Activated naive CD8-positive, alpha-beta T cell treated with anti-CD3 and anti-CD28 coated beads, Interleukin-2, amount 50 U/mL, for 24 hours (primary cell): ENCODE data around the gene SERAC1.

ENCODE experiments used
- ATAC-seq: fragments of 150-1000 bp; cut with Tn5 transposase; one replicate; pipeline ENCODE4 v1.10.0; 2021
- DNase-seq: peaks from one replicate; pipeline ENCODE4 v3.0.0; 2021
- H3K27ac Mint-ChIP-seq: one replicate; pipeline ENCODE4 v1.8.0; 2021; ENCODE audit warnings: mild to moderate bottlenecking, mixed read lengths
- H3K27me3 Mint-ChIP-seq: one replicate; pipeline ENCODE4 v1.8.0; 2021; ENCODE audit warnings: mixed read lengths
- H3K36me3 Mint-ChIP-seq: one replicate; pipeline ENCODE4 v1.8.0; 2021; ENCODE audit warnings: low read depth, mixed read lengths
- H3K4me1 Mint-ChIP-seq: one replicate; pipeline ENCODE4 v1.8.0; 2021; ENCODE audit warnings: mixed read lengths
- H3K4me3 Mint-ChIP-seq: one replicate; pipeline ENCODE4 v1.8.0; 2021; ENCODE audit warnings: mild to moderate bottlenecking, moderate library complexity, mixed read lengths
- H3K9me3 Mint-ChIP-seq: one replicate; pipeline ENCODE4 v1.8.0; 2021; ENCODE audit warnings: mixed read lengths

SERAC1 gene

GRCh38 chr6:158085261-158086053 is 82.6 kb downstream of the SERAC1 start:
- no peak overlapping the region for H3K4me3 Mint-ChIP-seq
- H3K36me3 Mint-ChIP-seq, result peaks cover 44% of the 10 kb centered on the region
- no peak for ATAC-seq
- no peaks in the 10 kb centered on the region for H3K4me1 Mint-ChIP-seq
- no peak for DNase-seq
- H3K27ac Mint-ChIP-seq, result no peak overlapping the region
- no peaks in the 10 kb centered on the region for H3K9me3 Mint-ChIP-seq
- H3K27me3 Mint-ChIP-seq, result no peaks in the 10 kb centered on the region

GRCh38 chr6:158083455-158084325 is 84.4 kb downstream of the SERAC1 start:
- no peak overlapping the region for H3K4me3 Mint-ChIP-seq
- H3K27ac Mint-ChIP-seq, result no peak overlapping the region
- H3K27me3 Mint-ChIP-seq, result no peaks in the 10 kb centered on the region
- no peaks in the 10 kb centered on the region for H3K4me1 Mint-ChIP-seq
- peaks cover 42% of the 10 kb centered on the region for H3K36me3 Mint-ChIP-seq
- ATAC-seq, result no peak
- H3K9me3 Mint-ChIP-seq, result no peaks in the 10 kb centered on the region
- DNase-seq, result no peak

GRCh38 chr6:158081657-158081935 is 86.5 kb downstream of the SERAC1 start:
- Mint-ChIP-seq H3K4me1 (no peaks in the 10 kb centered on the region), H3K36me3 (peaks cover 43% of the 10 kb centered on the region), H3K27me3 (no peaks in the 10 kb centered on the region), H3K9me3 (no peaks in the 10 kb centered on the region), H3K27ac (no peak overlapping the region), H3K4me3 (no peak overlapping the region)
- DNase-seq, result no peak
- no peak for ATAC-seq

GRCh38 chr6:158080849-158081656 is 87.0 kb downstream of the SERAC1 start:
- Mint-ChIP-seq H3K27ac (no peak overlapping the region), H3K36me3 (peaks cover 44% of the 10 kb centered on the region)

GRCh38 chr6:158078320-158078719 is 89.7 kb downstream of the SERAC1 start:
- DNase-seq, result no peak
- H3K4me3 Mint-ChIP-seq, result no peak overlapping the region
- H3K9me3 Mint-ChIP-seq, result no peaks in the 10 kb centered on the region
- no peak overlapping the region for H3K27ac Mint-ChIP-seq
- peaks cover 43% of the 10 kb centered on the region for H3K36me3 Mint-ChIP-seq
- H3K27me3 Mint-ChIP-seq, result no peaks in the 10 kb centered on the region
- no peak for ATAC-seq
- H3K4me1 Mint-ChIP-seq, result no peaks in the 10 kb centered on the region

More at GRCh38 chr6:158080849-158081656, 87.0 kb downstream of the SERAC1 start:
- Mint-ChIP-seq H3K4me3 (no peak overlapping the region), H3K4me1 (no peaks in the 10 kb centered on the region), H3K9me3 (no peaks in the 10 kb centered on the region), H3K27me3 (no peaks in the 10 kb centered on the region)
- DNase-seq (no peak), ATAC-seq (no peak)

- DNase-seq, result no peak
- no peak overlapping the region for H3K4me3 Mint-ChIP-seq
- H3K9me3 Mint-ChIP-seq, result no peaks in the 10 kb centered on the region
- ATAC-seq, result no peak
- H3K36me3 Mint-ChIP-seq, result peaks cover 37% of the 10 kb centered on the region
- no peak overlapping the region for H3K27ac Mint-ChIP-seq
- H3K4me1 Mint-ChIP-seq, result no peaks in the 10 kb centered on the region
- H3K27me3 Mint-ChIP-seq, result no peaks in the 10 kb centered on the region
Observed at GRCh38 chr6:158077676-158078075, 90.4 kb downstream of the SERAC1 start.

- Mint-ChIP-seq H3K27me3 (no peaks in the 10 kb centered on the region), H3K27ac (no peak overlapping the region), H3K9me3 (no peaks in the 10 kb centered on the region), H3K4me1 (peaks cover 6% of the 10 kb centered on the region), H3K36me3 (peaks cover 36% of the 10 kb centered on the region), H3K4me3 (no peak overlapping the region)
- no peak for ATAC-seq
- no peak for DNase-seq
Observed at GRCh38 chr6:158076548-158076947, 91.5 kb downstream of the SERAC1 start.

- peaks cover 42% of the 10 kb centered on the region for H3K36me3 Mint-ChIP-seq
Observed at GRCh38 chr6:158073776-158074175, 94.3 kb downstream of the SERAC1 start.

GRCh38 chr6:158072083-158072721 is 95.9 kb downstream of the SERAC1 start:
- peak; percentile 58 for ATAC-seq
- H3K4me3 Mint-ChIP-seq, result no peak overlapping the region
- DNase-seq, result peak; percentile 77
- H3K4me1 Mint-ChIP-seq, result peaks cover 26% of the 10 kb centered on the region
- H3K36me3 Mint-ChIP-seq, result peaks cover 36% of the 10 kb centered on the region
- H3K27me3 Mint-ChIP-seq, result no peaks in the 10 kb centered on the region
- H3K27ac Mint-ChIP-seq, result peak overlapping the region; percentile 69
- no peaks in the 10 kb centered on the region for H3K9me3 Mint-ChIP-seq

More at GRCh38 chr6:158073776-158074175, 94.3 kb downstream of the SERAC1 start:
- H3K9me3 Mint-ChIP-seq, result no peaks in the 10 kb centered on the region
- peaks cover 22% of the 10 kb centered on the region for H3K4me1 Mint-ChIP-seq
- DNase-seq (no peak), ATAC-seq (no peak)
- no peak overlapping the region for H3K4me3 Mint-ChIP-seq
- H3K27me3 Mint-ChIP-seq, result no peaks in the 10 kb centered on the region
- H3K27ac Mint-ChIP-seq, result no peak overlapping the region

GRCh38 chr6:158071121-158072082 is 96.7 kb downstream of the SERAC1 start:
- H3K9me3 Mint-ChIP-seq, result no peaks in the 10 kb centered on the region
- peaks cover 34% of the 10 kb centered on the region for H3K36me3 Mint-ChIP-seq
- H3K4me3 Mint-ChIP-seq, result no peak overlapping the region
- H3K27me3 Mint-ChIP-seq, result no peaks in the 10 kb centered on the region
- no peak for DNase-seq
- ATAC-seq, result no peak
- peaks cover 26% of the 10 kb centered on the region for H3K4me1 Mint-ChIP-seq
- no peak overlapping the region for H3K27ac Mint-ChIP-seq

GRCh38 chr6:158070513-158070912 is 97.5 kb downstream of the SERAC1 start:
- H3K9me3 Mint-ChIP-seq, result no peaks in the 10 kb centered on the region
- no peak for ATAC-seq
- no peak for DNase-seq
- no peaks in the 10 kb centered on the region for H3K27me3 Mint-ChIP-seq
- H3K4me1 Mint-ChIP-seq, result peaks cover 26% of the 10 kb centered on the region
- peaks cover 29% of the 10 kb centered on the region for H3K36me3 Mint-ChIP-seq
- H3K27ac Mint-ChIP-seq, result peak overlapping the region; percentile 22
- no peak overlapping the region for H3K4me3 Mint-ChIP-seq

GRCh38 chr6:158069800-158070195 is 98.3 kb downstream of the SERAC1 start:
- H3K27ac Mint-ChIP-seq, result peak overlapping the region; percentile 22
- ATAC-seq (no peak), DNase-seq (no peak)
- H3K9me3 Mint-ChIP-seq, result no peaks in the 10 kb centered on the region
- H3K27me3 Mint-ChIP-seq, result no peaks in the 10 kb centered on the region
- peaks cover 26% of the 10 kb centered on the region for H3K4me1 Mint-ChIP-seq
- H3K36me3 Mint-ChIP-seq, result peaks cover 27% of the 10 kb centered on the region
- H3K4me3 Mint-ChIP-seq, result no peak overlapping the region
